ENCODE results near the gene ITGB3BP. TPM values are rescaled to one million over a fixed set of nuclear protein-coding genes. Genes with fewer than 3 reads are reported as not detected.
"Not testable (repeated sequence)": the region's sequence is repeated elsewhere in the genome, so short reads cannot be mapped to it uniquely, and the experiment has no call there.

ITGB3BP gene
- total RNA-seq, 2 donors from 2014 or later = 6.7 TPM; not detected in 1

GRCh38 chr1:63480057-63480456, 43.0 kb downstream of the ITGB3BP start:
- Histone ChIP-seq H3K27ac (no peak overlapping the region), H3K4me3 (no peak overlapping the region), H3K36me3 (replicated peaks in 1 of 2; ENCODE audit: insufficient read depth in 1 of 2, low read depth in 2 of 2) (no peaks in the 10 kb centered on the region), H3K4me1 (no peaks in the 10 kb centered on the region), H3K27me3 (no peaks in the 10 kb centered on the region), H3K9me3 (no peaks in the 10 kb centered on the region)
- intact Hi-C loops (cut with DNase I) = no loop called here
- TF ChIP-seq CTCF (IDR thresholded peaks at IDR 0.05) = no peak
- no peak for TF ChIP-seq POLR2A (IDR thresholded peaks at IDR 0.05)
- ATAC-seq = no peak
- DNase-seq = no peak
- WGBS, 2 donors = 18 to 36% methylated on average over 1 of the region's 1 CpG

DNA sequence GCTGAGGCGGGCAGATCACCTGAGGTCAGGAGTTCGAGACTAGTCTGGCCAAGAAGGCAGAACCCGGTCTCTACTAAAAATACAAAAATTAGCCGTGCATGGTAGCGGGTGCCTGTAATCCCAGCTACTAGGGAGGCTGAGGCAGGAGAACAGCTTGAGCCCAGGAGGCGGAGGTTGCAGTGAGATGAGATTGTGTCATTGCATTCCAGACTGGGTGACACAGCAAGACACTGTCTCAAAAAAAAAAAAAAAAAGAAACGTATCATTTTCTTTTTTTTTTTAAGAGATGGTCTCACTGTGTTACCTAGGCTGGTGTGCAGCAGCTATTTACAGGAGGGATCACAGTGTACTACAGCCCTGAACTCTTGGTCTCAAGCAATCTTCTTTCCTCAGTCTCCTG, 47.3 kb downstream of the ITGB3BP start:
- Histone ChIP-seq H3K4me3 (no peak overlapping the region), H3K27me3 (no peaks in the 10 kb centered on the region), H3K36me3 (replicated peaks in 1 of 2; ENCODE audit: insufficient read depth in 1 of 2, low read depth in 2 of 2) (no peaks in the 10 kb centered on the region), H3K4me1 (no peaks in the 10 kb centered on the region), H3K27ac (no peak overlapping the region), H3K9me3 (no peaks in the 10 kb centered on the region)
- WGBS, 2 donors = 85 to 90% methylated on average over 7 of the region's 7 CpGs
- no peak for TF ChIP-seq POLR2A (IDR thresholded peaks at IDR 0.05)
- TF ChIP-seq CTCF (IDR thresholded peaks at IDR 0.05) = no peak
- ATAC-seq (no peak), DNase-seq (no peak)
- intact Hi-C loops (cut with DNase I) = no loop called here

- H3K4me3 ChIP-seq; H3K36me3 ChIP-seq (replicated peaks in 1 of 2; ENCODE audit: insufficient read depth in 1 of 2, low read depth in 2 of 2); H3K27me3 ChIP-seq; H3K4me1 ChIP-seq; H3K27ac ChIP-seq; intact Hi-C loops (cut with DNase I); DNase-seq; H3K9me3 ChIP-seq; ATAC-seq: not testable (repeated sequence)
- WGBS, 2 donors = 86 to 100% methylated on average over 5 of the region's 5 CpGs
Observed at GRCh38 chr1:63468683-63469082, 54.3 kb downstream of the ITGB3BP start.

GRCh38 chr1:63466759-63467158, 56.3 kb downstream of the ITGB3BP start:
- intact Hi-C loops (cut with DNase I) = no loop called here
- 94 to 98% methylated on average over 3 of the region's 3 CpGs for WGBS, 2 donors
- TF ChIP-seq POLR2A (IDR thresholded peaks at IDR 0.05) = no peak
- TF ChIP-seq CTCF (IDR thresholded peaks at IDR 0.05) = no peak
- H3K27me3 ChIP-seq = no peaks in the 10 kb centered on the region
- no peak overlapping the region for H3K27ac ChIP-seq
- no peak overlapping the region for H3K4me3 ChIP-seq
- peaks cover 0 to 8% (median 0%) of the 10 kb centered on the region in 3 donors for H3K9me3 ChIP-seq
- ATAC-seq (no peak), DNase-seq (no peak)
- no peaks in the 10 kb centered on the region for H3K4me1 ChIP-seq
- H3K36me3 ChIP-seq (replicated peaks in 1 of 2; ENCODE audit: insufficient read depth in 1 of 2, low read depth in 2 of 2) = no peaks in the 10 kb centered on the region

DNA sequence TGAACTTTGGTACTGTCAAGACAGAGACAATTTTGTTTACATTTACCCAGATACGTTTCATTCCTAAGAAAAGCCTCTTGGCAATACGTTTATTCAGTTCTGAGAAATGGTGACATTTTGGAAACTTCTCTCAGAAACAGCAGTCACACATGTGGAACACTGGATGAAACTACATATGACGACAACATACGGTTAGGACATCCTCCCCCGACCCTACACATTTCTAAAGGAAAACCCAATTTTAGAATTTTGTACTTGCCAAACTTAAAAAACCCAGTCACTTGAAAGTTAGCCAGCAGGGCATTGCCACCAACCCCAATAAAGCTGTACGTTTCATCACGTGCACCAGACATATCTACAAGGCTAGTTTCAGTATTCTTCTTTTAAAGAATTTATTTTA, 56.8 kb downstream of the ITGB3BP start:
- intact Hi-C loops (cut with DNase I) = no loop called here
- H3K36me3 ChIP-seq (replicated peaks in 1 of 2; ENCODE audit: insufficient read depth in 1 of 2, low read depth in 2 of 2) = no peaks in the 10 kb centered on the region
- TF ChIP-seq CTCF (IDR thresholded peaks at IDR 0.05) = no peak
- no peak for TF ChIP-seq POLR2A (IDR thresholded peaks at IDR 0.05)
- no peak for ATAC-seq
- no peak for DNase-seq
- 78 to 79% methylated on average over 7 of the region's 7 CpGs for WGBS, 2 donors
- no peak overlapping the region for H3K27ac ChIP-seq
- H3K27me3 ChIP-seq = no peaks in the 10 kb centered on the region
- no peaks in the 10 kb centered on the region for H3K4me1 ChIP-seq
- peaks cover 0 to 8% (median 0%) of the 10 kb centered on the region in 3 donors for H3K9me3 ChIP-seq
- H3K4me3 ChIP-seq = no peak overlapping the region

Data from body of pancreas (tissue), 4 donors.